ENCODE data around the gene FCN1.

Gene FCN1

GRCh38 chr9:134948149-134948548 lies 30.4 kb upstream of the FCN1 start:
- no peak overlapping the region for H3K4me2 ChIP-seq (ENCODE audit: low read depth, low read length, poor library complexity, severe bottlenecking)
- H3K27me3 ChIP-seq (ENCODE audit: insufficient read depth, low read length, poor library complexity, severe bottlenecking), result no peaks in the 10 kb centered on the region

GRCh38 chr9:134947265-134947955 lies 29.7 kb upstream of the FCN1 start:
- Histone ChIP-seq H3F3A (ENCODE audit: low read depth) (no peaks in the 10 kb centered on the region), H3K9ac (ENCODE audit: low read depth, low read length, poor library complexity, severe bottlenecking) (no peak overlapping the region), H4K20me1 (ENCODE audit: insufficient read depth, low read length, poor library complexity, severe bottlenecking) (no peaks in the 10 kb centered on the region), H2AFZ (ENCODE audit: low read length) (no peak overlapping the region), H3K4me3 (ENCODE audit: low read length, poor library complexity, severe bottlenecking) (no peak overlapping the region), H3K27me3 (ENCODE audit: insufficient read depth, low read length, poor library complexity, severe bottlenecking) (no peaks in the 10 kb centered on the region), H3K4me1 (ENCODE audit: insufficient read depth, low read length, poor library complexity, severe bottlenecking) (no peaks in the 10 kb centered on the region), H3K9me2 (replicated peaks; ENCODE audit: low read depth, low read length) (no peaks in the 10 kb centered on the region), H3K9me3 (ENCODE audit: insufficient read depth, low read depth, low read length) (no peaks in the 10 kb centered on the region; the same call in 1 of the 2 replicates), H3K4me2 (ENCODE audit: low read depth, low read length, poor library complexity, severe bottlenecking) (no peak overlapping the region), H3K36me3 (ENCODE audit: insufficient read depth, low read length) (no peaks in the 10 kb centered on the region), H3K79me2 (ENCODE audit: insufficient read depth, low read length) (no peaks in the 10 kb centered on the region)
- no peak for TF ChIP-seq CTCF (conservative IDR thresholded peaks at IDR 0.05; ENCODE audit: low read length)
- TF ChIP-seq EZH2phosphoT487 (IDR thresholded peaks at IDR 0.05; ENCODE audit: borderline replicate concordance), result no peak

More at GRCh38 chr9:134948149-134948548, 30.4 kb upstream of the FCN1 start:
- H3K4me1 ChIP-seq (ENCODE audit: insufficient read depth, low read length, poor library complexity, severe bottlenecking), result no peaks in the 10 kb centered on the region
- no peaks in the 10 kb centered on the region for H3K36me3 ChIP-seq (ENCODE audit: insufficient read depth, low read length)
- H3K79me2 ChIP-seq (ENCODE audit: insufficient read depth, low read length), result no peaks in the 10 kb centered on the region
- H3K9ac ChIP-seq (ENCODE audit: low read depth, low read length, poor library complexity, severe bottlenecking), result no peak overlapping the region
- no peaks in the 10 kb centered on the region for H3K9me2 ChIP-seq (replicated peaks; ENCODE audit: low read depth, low read length)
- no peak overlapping the region for H3K4me3 ChIP-seq (ENCODE audit: low read length, poor library complexity, severe bottlenecking)
- H2AFZ ChIP-seq (ENCODE audit: low read length), result no peak overlapping the region
- no peaks in the 10 kb centered on the region for H3F3A ChIP-seq (ENCODE audit: low read depth)
- TF ChIP-seq CTCF (conservative IDR thresholded peaks at IDR 0.05; ENCODE audit: low read length) (no peak), EZH2phosphoT487 (IDR thresholded peaks at IDR 0.05; ENCODE audit: borderline replicate concordance) (no peak)
- H4K20me1 ChIP-seq (ENCODE audit: insufficient read depth, low read length, poor library complexity, severe bottlenecking), result no peaks in the 10 kb centered on the region
- H3K9me3 ChIP-seq (ENCODE audit: insufficient read depth, low read depth, low read length), result no peaks in the 10 kb centered on the region; the same call in 1 of the 2 replicates

- no peak overlapping the region for H3K4me2 ChIP-seq (ENCODE audit: low read depth, low read length, poor library complexity, severe bottlenecking)
- no peak overlapping the region for H3K9ac ChIP-seq (ENCODE audit: low read depth, low read length, poor library complexity, severe bottlenecking)
- no peak overlapping the region for H3K4me3 ChIP-seq (ENCODE audit: low read length, poor library complexity, severe bottlenecking)
- no peaks in the 10 kb centered on the region for H3K4me1 ChIP-seq (ENCODE audit: insufficient read depth, low read length, poor library complexity, severe bottlenecking)
- H3F3A ChIP-seq (ENCODE audit: low read depth), result no peaks in the 10 kb centered on the region
- no peak overlapping the region for H2AFZ ChIP-seq (ENCODE audit: low read length)
- no peaks in the 10 kb centered on the region for H3K36me3 ChIP-seq (ENCODE audit: insufficient read depth, low read length)
- no peaks in the 10 kb centered on the region for H3K9me2 ChIP-seq (replicated peaks; ENCODE audit: low read depth, low read length)
- TF ChIP-seq CTCF (conservative IDR thresholded peaks at IDR 0.05; ENCODE audit: low read length) (no peak), EZH2phosphoT487 (IDR thresholded peaks at IDR 0.05; ENCODE audit: borderline replicate concordance) (no peak)
- no peaks in the 10 kb centered on the region for H3K27me3 ChIP-seq (ENCODE audit: insufficient read depth, low read length, poor library complexity, severe bottlenecking)
- no peaks in the 10 kb centered on the region for H4K20me1 ChIP-seq (ENCODE audit: insufficient read depth, low read length, poor library complexity, severe bottlenecking)
- no peaks in the 10 kb centered on the region; the same call in 1 of the 2 replicates for H3K9me3 ChIP-seq (ENCODE audit: insufficient read depth, low read depth, low read length)
- H3K79me2 ChIP-seq (ENCODE audit: insufficient read depth, low read length), result no peaks in the 10 kb centered on the region
Observed at GRCh38 chr9:134946663-134947062, 29.0 kb upstream of the FCN1 start.

All from Loucy (cell line).